Stimulated activated CD4-positive, alpha-beta T cell treated with anti-CD3 and anti-CD28 coated beads, Interleukin-4, amount 100 ng/mL, for 24 hours (primary cell): ENCODE data around the gene PAGE2.
A peak's percentile ranks its signal among the peaks of the same experiment; 100 is the strongest.
"Not testable (repeated sequence)": the region's sequence is repeated elsewhere in the genome, so short reads cannot be mapped to it uniquely, and the experiment has no call there.

Experiments
- DNase-seq: peaks from one replicate; pipeline ENCODE4 v3.0.0-alpha.2; 2020

Gene PAGE2

GRCh38 chrX:55127692-55128091 lies 38.9 kb downstream of the PAGE2 start:
- DNase-seq: no peak

- DNase-seq: no peak
These were observed 40.5 kb downstream of the PAGE2 start for GRCh38 chrX:55129361-55129760.

GRCh38 chrX:55130481-55130880 lies 41.7 kb downstream of the PAGE2 start:
- no peak for DNase-seq

- DNase-seq: no peak
These were observed 43.6 kb downstream of the PAGE2 start for GRCh38 chrX:55132416-55132815.

GRCh38 chrX:55135171-55135570 lies 46.4 kb downstream of the PAGE2 start:
- DNase-seq: peak; percentile 18

- DNase-seq: not testable (repeated sequence)
These were observed 52.0 kb downstream of the PAGE2 start for GRCh38 chrX:55140800-55141199.
